Globus pallidus (tissue), 1 donor: Measurements from ENCODE around the gene CNDP1.

Experiments
- DNase-seq: peaks from one replicate; pipeline ENCODE4 v3.0.0-alpha.2; 2015; ENCODE audit warnings: low spot score

The CNDP1 gene

GRCh38 chr18:74507097-74507881, 27.0 kb upstream of the CNDP1 start:
- DNase-seq: no peak

GRCh38 chr18:74507927-74508326, 26.4 kb upstream of the CNDP1 start:
- DNase-seq: no peak

DNA sequence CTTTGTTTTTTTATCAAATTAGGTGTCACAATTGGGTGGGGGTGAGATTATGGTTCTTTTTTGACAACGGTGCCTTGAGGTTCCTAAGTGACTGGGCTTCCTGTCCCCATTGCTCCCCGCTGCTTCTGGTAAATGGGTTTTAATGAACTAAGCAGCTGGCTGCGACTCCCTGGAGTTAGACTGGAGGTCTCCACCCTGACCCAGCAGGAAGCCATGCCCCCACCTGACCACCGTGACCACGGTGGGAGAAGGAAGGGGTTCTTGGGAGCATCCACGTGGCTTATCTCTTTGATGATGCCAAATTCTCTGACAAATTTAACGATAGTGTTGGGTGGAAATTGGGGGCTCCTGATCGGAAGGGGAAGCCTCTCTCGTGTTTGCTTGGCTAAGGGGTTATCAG, 25.9 kb upstream of the CNDP1 start:
- DNase-seq: no peak

GRCh38 chr18:74508821-74509225, 25.5 kb upstream of the CNDP1 start:
- no peak for DNase-seq

DNA sequence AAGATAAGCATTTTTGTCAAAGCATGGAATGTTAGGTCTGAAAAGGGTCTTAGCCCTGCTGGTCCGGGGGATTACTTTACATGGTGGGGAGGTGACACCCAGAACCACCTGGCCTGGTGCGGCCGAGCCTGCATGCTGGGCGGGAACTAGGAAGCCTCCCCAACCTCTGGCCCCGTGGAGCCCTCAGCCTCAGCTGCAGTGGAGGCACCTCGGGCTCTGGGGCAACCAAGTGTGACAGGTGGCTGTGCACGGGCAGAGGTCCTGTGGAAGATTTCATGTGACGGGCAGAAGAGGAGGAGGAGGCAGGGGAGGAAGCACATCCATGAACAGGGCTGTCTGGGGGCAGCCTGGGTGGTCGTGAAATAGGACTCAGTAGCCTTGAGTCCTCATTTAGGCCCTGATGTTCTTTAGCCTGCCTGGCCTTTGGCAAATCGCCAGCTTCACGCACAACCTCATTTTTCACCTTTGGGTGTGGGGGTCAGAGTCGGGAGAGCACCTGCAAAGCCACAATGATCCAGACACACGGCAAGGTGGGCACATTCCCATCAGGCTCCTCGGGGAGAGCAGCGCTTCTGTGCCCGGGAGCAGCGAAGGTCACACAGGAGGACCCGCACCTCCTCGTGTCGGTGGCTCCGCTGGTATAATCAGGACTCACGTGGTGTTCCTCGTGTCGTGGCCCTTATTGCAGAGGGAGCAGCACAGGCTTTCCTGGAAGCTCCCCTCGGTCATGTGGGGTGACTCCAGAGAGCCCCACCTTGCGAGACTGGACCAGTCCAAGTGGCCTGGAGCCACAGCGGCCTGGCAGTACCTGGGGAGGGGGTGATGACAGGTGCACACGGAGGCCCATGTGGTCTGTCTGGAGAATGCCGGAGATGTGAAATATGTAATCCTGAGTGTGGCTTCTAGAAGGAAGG, 24.2 kb upstream of the CNDP1 start:
- no peak for DNase-seq

GRCh38 chr18:74510770-74511095, 23.6 kb upstream of the CNDP1 start:
- DNase-seq: no peak

GRCh38 chr18:74511823-74512222, 22.5 kb upstream of the CNDP1 start:
- peak; percentile 72 for DNase-seq

DNA sequence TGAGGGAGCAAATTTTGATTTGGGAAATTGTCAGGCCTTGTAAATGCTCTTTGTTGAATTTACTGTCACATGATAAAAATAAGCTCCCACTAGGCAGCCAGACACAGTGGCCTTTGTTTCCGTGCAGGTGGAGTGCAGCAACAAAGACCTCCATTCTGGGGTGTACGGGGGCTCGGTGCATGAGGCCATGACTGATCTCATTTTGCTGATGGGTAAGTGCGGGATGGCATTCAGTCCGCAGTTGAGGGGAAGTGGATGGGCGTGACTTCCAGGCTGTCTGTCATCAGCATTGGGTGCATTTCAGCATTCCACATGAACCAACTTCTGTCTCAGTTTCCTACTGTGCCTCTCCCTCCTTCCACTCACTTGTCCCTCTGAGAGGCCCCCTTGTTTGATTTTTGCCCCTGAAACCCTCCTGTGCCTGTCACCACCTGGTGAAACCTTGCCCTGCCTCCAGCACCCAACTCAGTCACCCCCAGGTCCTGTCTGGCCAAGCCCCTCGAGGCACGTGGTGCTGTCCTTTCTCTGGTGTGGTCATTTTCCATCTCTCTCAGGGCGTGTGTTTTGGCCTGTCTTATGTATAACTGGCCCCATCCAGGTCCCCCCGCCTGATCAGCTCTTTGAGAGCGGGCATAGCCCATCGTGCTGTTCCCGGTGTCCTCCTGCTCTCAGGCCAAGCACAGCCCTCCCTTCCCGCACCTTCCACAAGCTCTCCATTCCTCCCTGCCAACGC, 21.8 kb upstream of the CNDP1 start:
- peak; percentile 97 for DNase-seq

- DNase-seq: no peak
Observed at GRCh38 chr18:74513149-74513882, 21.0 kb upstream of the CNDP1 start.

DNA sequence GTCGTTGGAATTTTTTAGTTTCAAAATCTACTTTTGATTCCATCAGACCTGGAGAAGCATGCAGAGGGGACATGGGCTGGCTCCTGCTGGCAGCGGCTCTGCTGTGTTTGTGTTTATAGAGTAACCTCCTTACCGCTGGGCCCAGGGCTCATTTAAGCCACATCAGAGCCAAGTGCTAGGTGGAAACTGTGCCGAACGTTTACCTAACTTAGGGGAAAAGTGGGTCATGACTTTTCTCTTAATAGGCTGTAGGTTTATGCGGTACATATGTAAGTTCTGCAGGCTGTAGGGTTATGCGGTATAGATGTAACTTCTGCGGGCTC, 20.5 kb upstream of the CNDP1 start:
- DNase-seq: no peak

DNA sequence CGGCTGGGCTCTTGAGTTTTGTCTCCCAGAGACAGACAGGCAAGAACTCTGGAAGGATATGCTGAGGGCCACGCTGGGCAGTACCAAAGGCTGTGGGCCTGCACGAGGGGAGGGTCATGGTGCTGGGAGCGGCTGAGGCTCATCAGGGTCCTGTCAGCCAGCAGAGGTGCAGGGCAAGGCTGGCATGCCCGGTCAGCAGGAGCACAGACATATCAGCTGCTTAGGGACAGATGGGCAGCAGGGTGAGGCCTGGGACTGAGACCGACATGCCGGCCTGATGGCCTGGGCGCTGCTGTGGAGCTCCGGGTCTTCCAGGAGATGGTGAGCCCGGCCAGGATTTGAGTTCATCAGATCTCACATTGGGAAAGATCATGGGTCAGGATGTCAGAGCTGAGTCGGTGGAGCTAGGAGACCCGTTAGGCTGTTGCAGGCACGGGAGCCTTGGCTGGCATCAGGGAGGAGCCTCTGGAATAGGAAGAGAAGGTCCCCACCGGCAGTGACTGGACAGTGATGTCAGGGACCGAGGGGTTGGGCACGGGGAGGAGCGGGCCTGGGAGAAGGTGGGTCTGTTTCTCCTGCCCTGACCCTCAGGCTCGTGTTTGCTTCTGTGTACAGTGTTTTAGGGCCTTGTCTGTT, 19.3 kb upstream of the CNDP1 start:
- no peak for DNase-seq

DNA sequence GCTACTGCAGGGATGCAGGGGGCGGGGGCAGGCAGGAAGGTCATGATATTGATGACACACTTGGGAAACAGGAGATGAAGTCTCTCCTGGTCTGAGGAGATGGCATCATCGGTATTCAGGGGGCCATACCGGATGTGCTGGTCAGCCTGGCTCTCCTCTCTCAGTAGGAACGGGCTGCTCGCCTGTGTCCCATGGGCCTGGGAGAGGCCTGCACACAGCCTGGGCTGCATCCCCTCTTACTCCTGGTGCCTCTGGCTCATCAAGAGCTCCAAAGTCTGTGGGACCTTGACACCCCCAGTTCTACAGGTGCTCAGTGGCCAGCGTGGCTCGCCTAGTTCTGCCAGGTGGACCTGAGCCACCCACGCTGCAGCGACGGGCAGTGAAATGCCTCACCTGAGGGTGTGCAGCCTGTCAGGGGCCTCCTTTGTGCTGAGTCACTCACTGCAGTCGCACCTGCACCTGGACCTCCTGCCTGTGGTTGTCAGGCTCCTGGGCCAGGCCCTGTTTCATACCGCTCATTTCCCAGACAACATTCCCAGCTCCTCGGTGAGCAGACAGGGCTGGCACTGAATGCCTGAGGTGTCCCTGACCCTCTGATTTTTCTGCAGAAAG, 18.6 kb upstream of the CNDP1 start:
- no peak for DNase-seq

- no peak for DNase-seq
Observed at GRCh38 chr18:74516271-74517235, 17.7 kb upstream of the CNDP1 start.

GRCh38 chr18:74517236-74517630, 17.1 kb upstream of the CNDP1 start:
- DNase-seq: no peak

GRCh38 chr18:74518456-74519295, 15.6 kb upstream of the CNDP1 start:
- no peak for DNase-seq

- no peak for DNase-seq
Observed at GRCh38 chr18:74519320-74520095, 14.8 kb upstream of the CNDP1 start.

DNA sequence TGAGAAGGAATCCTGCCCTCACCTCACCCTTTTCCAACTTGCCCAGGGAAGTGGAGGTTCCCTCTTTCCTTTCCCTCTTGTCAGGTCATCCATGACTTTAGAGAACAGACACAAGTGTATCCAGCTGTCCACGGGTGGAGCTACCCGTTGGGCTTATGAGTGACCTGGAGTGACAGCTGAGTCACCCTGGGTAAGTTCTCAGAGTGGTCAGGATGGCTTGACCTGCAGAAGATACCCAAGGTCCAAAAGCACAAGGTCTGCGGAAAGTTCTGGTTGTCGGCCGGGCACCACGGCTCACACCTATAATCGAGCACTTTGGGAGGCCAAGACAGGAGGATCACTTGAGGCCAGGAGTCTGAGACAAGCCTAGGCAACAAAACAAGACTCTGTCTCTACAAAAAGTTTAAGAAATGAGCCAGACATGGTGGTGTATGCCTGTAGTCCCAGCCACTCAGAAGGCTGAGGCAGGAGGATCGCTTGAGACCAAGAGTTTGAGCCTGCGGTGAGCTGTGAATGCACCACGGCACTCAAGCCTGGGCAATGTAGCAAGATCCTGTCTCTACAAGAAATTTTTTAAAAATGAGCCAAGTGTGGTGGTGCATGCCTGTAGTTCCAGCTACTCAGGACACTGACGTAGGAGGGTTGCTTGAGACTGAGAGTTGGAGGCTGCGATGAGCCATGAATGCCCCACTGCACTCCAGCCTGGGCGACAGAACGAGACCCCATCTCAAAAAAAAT, 14.0 kb upstream of the CNDP1 start:
- no peak for DNase-seq
